Loucy (cell line): Measurements from ENCODE around the gene SNX5.

Experiments
- EZH2phosphoT487 ChIP-seq: fragments of 200-600 bp; IDR thresholded peaks from 2 replicates; pipeline ENCODE4 v1.6.1; 2018; ENCODE audit warnings: antibody characterized with exemption, mild to moderate bottlenecking, moderate library complexity, borderline replicate concordance
- TF ChIP-seq, protein P1 (sequence below): fragments of 200-600 bp; sonication (generic); conservative IDR thresholded peaks from 2 replicates; pipeline ENCODE4 v1.5.1; 2014; ENCODE audit warnings: mild to moderate bottlenecking, antibody characterized with exemption, low read length

DNA sequence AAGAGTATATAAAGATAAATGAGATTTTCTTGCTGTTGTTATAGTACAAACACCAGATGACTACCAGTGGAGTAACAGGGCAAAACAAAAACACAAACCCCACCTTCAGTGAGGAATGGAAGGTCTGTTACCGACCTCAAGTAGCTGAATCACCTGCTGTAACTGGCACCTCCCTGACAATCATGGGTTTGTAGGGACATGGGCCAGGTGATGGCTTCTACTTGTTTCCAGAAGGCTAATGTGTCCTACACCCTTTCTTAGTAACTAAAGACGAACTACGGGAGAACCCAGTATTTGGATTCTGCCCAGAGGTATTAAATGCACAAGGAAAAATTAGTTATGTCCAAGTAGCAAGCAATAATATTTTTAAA, 26.8 kb downstream of the SNX5 start:
- TF ChIP-seq, protein P1, sequence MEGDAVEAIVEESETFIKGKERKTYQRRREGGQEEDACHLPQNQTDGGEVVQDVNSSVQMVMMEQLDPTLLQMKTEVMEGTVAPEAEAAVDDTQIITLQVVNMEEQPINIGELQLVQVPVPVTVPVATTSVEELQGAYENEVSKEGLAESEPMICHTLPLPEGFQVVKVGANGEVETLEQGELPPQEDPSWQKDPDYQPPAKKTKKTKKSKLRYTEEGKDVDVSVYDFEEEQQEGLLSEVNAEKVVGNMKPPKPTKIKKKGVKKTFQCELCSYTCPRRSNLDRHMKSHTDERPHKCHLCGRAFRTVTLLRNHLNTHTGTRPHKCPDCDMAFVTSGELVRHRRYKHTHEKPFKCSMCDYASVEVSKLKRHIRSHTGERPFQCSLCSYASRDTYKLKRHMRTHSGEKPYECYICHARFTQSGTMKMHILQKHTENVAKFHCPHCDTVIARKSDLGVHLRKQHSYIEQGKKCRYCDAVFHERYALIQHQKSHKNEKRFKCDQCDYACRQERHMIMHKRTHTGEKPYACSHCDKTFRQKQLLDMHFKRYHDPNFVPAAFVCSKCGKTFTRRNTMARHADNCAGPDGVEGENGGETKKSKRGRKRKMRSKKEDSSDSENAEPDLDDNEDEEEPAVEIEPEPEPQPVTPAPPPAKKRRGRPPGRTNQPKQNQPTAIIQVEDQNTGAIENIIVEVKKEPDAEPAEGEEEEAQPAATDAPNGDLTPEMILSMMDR: no peak
- TF ChIP-seq EZH2phosphoT487: no peak
